Hindlimb muscle (tissue), 1 donor: ENCODE measurements around the gene MYO18B. TPM values are rescaled to one million over a fixed set of nuclear protein-coding genes. Genes with fewer than 3 reads are reported as not detected.

Source experiments
- DNase-seq: peaks from one replicate; pipeline ENCODE4 v3.0.0-alpha.2; 2013
- polyA plus RNA-seq: library from polyadenylated mRNA; unstranded; fragments of 120-200 nt; gene quantifications from one replicate; pipeline ENCODE4 v1.2.1, GENCODE V29; 2013; ENCODE audit not compliant: insufficient read length

MYO18B gene
- polyA plus RNA-seq, 1 donor, result 118 TPM

- DNase-seq, result no peak
These were observed 9.2 kb downstream of the MYO18B start for GRCh38 chr22:25751174-25751581.

GRCh38 chr22:25752615-25753214 is 10.7 kb downstream of the MYO18B start:
- DNase-seq, result no peak

- no peak for DNase-seq
These were observed 11.3 kb downstream of the MYO18B start for GRCh38 chr22:25753252-25753651.

GRCh38 chr22:25754527-25755202 is 12.7 kb downstream of the MYO18B start:
- no peak for DNase-seq

- DNase-seq, result no peak
These were observed 15.7 kb downstream of the MYO18B start for GRCh38 chr22:25757686-25758085.

- DNase-seq, result no peak
These were observed 16.3 kb downstream of the MYO18B start for GRCh38 chr22:25758316-25758715.

- no peak for DNase-seq
These were observed 17.8 kb downstream of the MYO18B start for GRCh38 chr22:25759825-25760231.

GRCh38 chr22:25760294-25760693 is 18.3 kb downstream of the MYO18B start:
- no peak for DNase-seq

- DNase-seq, result no peak
These were observed 19.0 kb downstream of the MYO18B start for GRCh38 chr22:25760848-25761595.

GRCh38 chr22:25762147-25762546 is 20.2 kb downstream of the MYO18B start:
- DNase-seq, result no peak

GRCh38 chr22:25763239-25763777 is 21.3 kb downstream of the MYO18B start:
- no peak for DNase-seq

GRCh38 chr22:25764270-25765015 is 22.5 kb downstream of the MYO18B start:
- DNase-seq, result no peak

GRCh38 chr22:25765016-25765367 is 23.0 kb downstream of the MYO18B start:
- DNase-seq, result no peak

- DNase-seq, result no peak
These were observed 23.8 kb downstream of the MYO18B start for GRCh38 chr22:25765801-25766200.

GRCh38 chr22:25766418-25766817 is 24.4 kb downstream of the MYO18B start:
- DNase-seq, result no peak

GRCh38 chr22:25770333-25770732 is 28.3 kb downstream of the MYO18B start:
- DNase-seq, result no peak

- DNase-seq, result no peak
These were observed 30.3 kb downstream of the MYO18B start for GRCh38 chr22:25772288-25772687.

GRCh38 chr22:25774575-25775026 is 32.6 kb downstream of the MYO18B start:
- no peak for DNase-seq

GRCh38 chr22:25775531-25775930 is 33.5 kb downstream of the MYO18B start:
- DNase-seq, result no peak

GRCh38 chr22:25777411-25777810 is 35.4 kb downstream of the MYO18B start:
- DNase-seq, result no peak

GRCh38 chr22:25777870-25778269 is 35.9 kb downstream of the MYO18B start:
- DNase-seq, result no peak

- DNase-seq, result no peak
These were observed 37.4 kb downstream of the MYO18B start for GRCh38 chr22:25779426-25779825.

GRCh38 chr22:25779890-25780289 is 37.9 kb downstream of the MYO18B start:
- no peak for DNase-seq
